GM18505 (cell line): Measurements from ENCODE around the gene BCL2L2.

Source experiments
- ATAC-seq: cut with Tn5 transposase; IDR thresholded peaks from one replicate; pipeline ENCODE4 v1.9.1; 2021; ENCODE audit not compliant: unreplicated experiment
- POLR2A ChIP-seq: IDR thresholded peaks from 4 replicates; pipeline ENCODE4 v1.6.1; 2011; ENCODE audit warnings: borderline replicate concordance; ENCODE audit not compliant: insufficient read depth, insufficient read length; ENCODE audit errors: extremely low read depth

The BCL2L2 gene

DNA sequence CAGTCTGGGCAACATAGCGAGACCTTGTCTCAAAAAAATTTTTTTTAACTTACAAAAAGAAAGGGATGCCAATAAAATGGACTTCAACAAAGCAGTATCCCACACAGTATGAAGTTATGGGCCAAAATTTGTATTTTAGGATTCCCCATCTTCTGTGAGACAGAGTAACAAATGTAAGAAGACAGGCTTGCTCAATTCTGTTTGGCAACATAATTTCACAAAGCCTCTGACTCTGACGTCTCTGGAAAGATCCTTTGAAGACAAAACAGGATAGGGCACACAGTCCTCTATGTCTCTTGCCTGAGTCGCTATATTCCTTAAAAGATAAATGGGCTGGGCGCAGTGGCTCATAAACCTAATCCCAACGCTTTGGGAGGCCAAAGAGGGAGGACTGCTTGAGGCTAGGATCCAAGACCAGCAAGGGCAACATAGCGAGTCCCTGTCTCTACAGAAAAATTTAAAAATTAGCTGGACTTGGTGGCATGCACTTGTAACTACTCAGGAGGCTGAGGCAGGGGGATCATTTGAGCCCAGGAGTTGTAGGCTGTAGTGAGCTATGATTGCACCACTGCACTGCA is 19.6 kb upstream of the BCL2L2 start:
- ATAC-seq = no peak
- no peak for TF ChIP-seq POLR2A

DNA sequence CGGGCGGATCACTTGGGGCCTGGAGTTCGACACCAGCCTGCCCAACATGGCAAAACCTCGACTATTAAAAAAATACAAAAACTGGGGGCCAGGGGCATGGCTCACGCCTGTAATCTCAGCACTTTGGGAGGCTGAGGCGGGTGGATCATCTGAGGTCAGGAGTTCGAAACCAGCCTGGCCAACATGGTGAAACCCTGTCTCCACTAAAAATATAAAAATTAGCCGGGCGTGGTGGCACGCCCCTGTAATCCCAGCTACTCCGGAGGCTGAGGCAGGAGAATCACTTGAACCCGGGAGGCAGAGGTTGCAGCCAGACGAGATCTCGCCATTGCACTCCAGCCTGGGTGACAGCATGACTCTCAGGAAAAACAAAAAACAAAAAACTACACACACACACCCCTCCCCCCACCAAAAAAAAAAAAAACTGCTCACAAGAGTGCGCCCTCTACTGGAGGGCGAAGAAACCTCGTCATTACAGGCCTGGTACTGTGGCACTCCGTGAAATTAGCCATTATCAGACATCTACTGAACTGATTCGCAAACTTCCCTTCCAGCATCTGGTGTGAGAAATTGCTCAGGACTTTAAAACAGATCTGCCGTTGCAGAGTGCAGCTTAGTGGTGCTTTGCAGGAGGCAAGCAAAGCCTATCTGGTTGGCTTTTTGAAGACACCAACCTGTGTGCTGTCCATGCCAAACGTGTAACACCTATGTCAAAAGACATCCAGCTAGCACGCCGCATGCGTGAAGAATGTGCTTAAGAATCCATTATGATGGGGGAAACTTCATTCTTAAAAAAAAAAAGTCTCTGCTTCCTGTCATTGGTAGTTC is 11.7 kb upstream of the BCL2L2 start:
- no peak for ATAC-seq

GRCh38 chr14:23296012-23296777 is 10.4 kb upstream of the BCL2L2 start:
- no peak for ATAC-seq
- no peak for TF ChIP-seq POLR2A

More for the DNA sequence above, 11.7 kb upstream of the BCL2L2 start:
- TF ChIP-seq POLR2A = no peak

DNA sequence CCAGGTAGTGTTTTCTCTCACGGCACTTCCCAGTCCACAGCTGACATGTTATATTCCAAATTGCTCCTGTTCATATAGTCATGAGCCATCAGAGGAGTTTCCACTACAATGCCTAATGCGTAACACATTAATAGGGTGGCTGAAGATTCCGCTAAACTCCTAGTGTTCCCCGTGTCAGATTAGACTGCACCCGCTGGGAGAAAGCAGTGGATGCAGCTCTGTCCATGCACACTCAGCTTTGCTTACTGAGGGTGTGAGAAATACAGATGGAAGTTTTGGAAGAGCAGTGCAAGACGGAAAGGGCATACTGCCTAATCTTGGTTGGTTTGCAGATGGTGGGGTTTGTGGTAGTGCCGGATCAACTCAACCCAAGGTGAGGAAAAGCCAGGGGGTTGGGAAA is 9.5 kb upstream of the BCL2L2 start:
- no peak for ATAC-seq
- no peak for TF ChIP-seq POLR2A

GRCh38 chr14:23297611-23298277 is 8.9 kb upstream of the BCL2L2 start:
- no peak for TF ChIP-seq POLR2A
- no peak for ATAC-seq

GRCh38 chr14:23299211-23299957 is 7.2 kb upstream of the BCL2L2 start:
- ATAC-seq = no peak
- TF ChIP-seq POLR2A = no peak

GRCh38 chr14:23299986-23300686 is 6.5 kb upstream of the BCL2L2 start:
- ATAC-seq = no peak
- TF ChIP-seq POLR2A = no peak

GRCh38 chr14:23300687-23301223 is 5.9 kb upstream of the BCL2L2 start:
- no peak for ATAC-seq
- no peak for TF ChIP-seq POLR2A

GRCh38 chr14:23301288-23301968 is 5.2 kb upstream of the BCL2L2 start:
- ATAC-seq = peak; percentile 76
- TF ChIP-seq POLR2A = peak; percentile 48

- peak; percentile 10 for ATAC-seq
- peak; percentile 66 for TF ChIP-seq POLR2A
These were observed 4.7 kb upstream of the BCL2L2 start for GRCh38 chr14:23301969-23302289.
